A549 (cell line): Measurements from ENCODE around the gene CARNS1. TPM values are rescaled to one million over a fixed set of nuclear protein-coding genes. Genes with fewer than 3 reads are reported as not detected.
A peak's percentile ranks its signal among the peaks of the same experiment; 100 is the strongest.

ENCODE experiments used
- ATAC-seq, 2 experiments: fragments of 200-7000 bp in 1 of 2; fragments of >200 bp in 1 of 2; cut with Nextera tagmentation in 1 of 2; cut with Tn5 transposase in 1 of 2; 3 replicates each; pipeline versions ENCODE4 v1.8.0 to v1.9.1; 2018 to 2020; ENCODE audit warnings: mild to moderate bottlenecking in 1 of 2, moderate library complexity in 1 of 2
- CTCF ChIA-PET: fragments of 300-600 bp; sonication (Branson Sonifier 250); formaldehyde crosslinking; extraction: SDS; loops from one replicate; lab custom pipeline; 2021; ENCODE audit warnings: antibody characterized with exemption, inconsistent platforms; lab: Yijun Ruan, JAX
- POLR2A ChIA-PET: fragments of 350-600 bp; formaldehyde crosslinking; extraction: SDS; loops from one replicate; lab custom pipeline; 2021; ENCODE audit warnings: antibody characterized with exemption, inconsistent platforms; lab: Yijun Ruan, JAX
- DNase-seq, 2 experiments: peaks; one replicate each; pipeline versions ENCODE4 v3.0.0 to v3.0.0-alpha.2; 2011 to 2016; ENCODE audit warnings: low read depth in 1 of 2, low spot score in 1 of 2
- FAIRE-seq: peaks from 2 replicates; lab custom pipeline; 2011; peaks lifted over from hg19 to GRCh38; lab: Jason Lieb, UNC
- H3K27ac ChIP-seq, 2 experiments: fragments of >200 bp; sonication (Bioruptor Twin); formaldehyde crosslinking; 3 replicates each; pipeline ENCODE4 v1.5.1; 2016 to 2017
- H3K4me1 ChIP-seq: fragments of >200 bp; sonication (Bioruptor Twin); formaldehyde crosslinking; 3 replicates; pipeline ENCODE4 v1.6.1; 2016
- H3K4me2 ChIP-seq: fragments of >200 bp; sonication (Bioruptor Twin); formaldehyde crosslinking; 3 replicates; pipeline ENCODE4 v1.6.1; 2016
- H3K4me3 ChIP-seq: fragments of >200 bp; sonication (Bioruptor Twin); formaldehyde crosslinking; 3 replicates; pipeline ENCODE4 v1.5.1; 2016
- H3K9me3 ChIP-seq: fragments of >200 bp; sonication (Bioruptor Twin); formaldehyde crosslinking; 3 replicates; pipeline ENCODE4 v1.6.1; 2016
- BHLHE40 ChIP-seq: IDR thresholded peaks from 2 replicates; pipeline ENCODE4 v1.6.1; 2012; ENCODE audit warnings: low read depth, low read length, inconsistent platforms
- CBX2 ChIP-seq: fragments of 200-600 bp; sonication (generic); IDR thresholded peaks from 2 replicates; pipeline ENCODE4 v1.6.1; 2016; ENCODE audit warnings: low read depth, mild to moderate bottlenecking, borderline replicate concordance
- CBX8 ChIP-seq: fragments of 200-600 bp; sonication (generic); IDR thresholded peaks from 2 replicates; pipeline ENCODE4 v1.6.1; 2016
- CHD4 ChIP-seq: fragments of 200-600 bp; sonication (generic); IDR thresholded peaks from 2 replicates; pipeline ENCODE4 v1.6.1; 2016; ENCODE audit warnings: antibody characterized with exemption, mild to moderate bottlenecking, borderline replicate concordance
- EHF ChIP-seq: fragments of 250-450 bp; sonication (Bioruptor Pico); IDR thresholded peaks from 2 replicates; pipeline ENCODE4 v1.5.0; 2020; ENCODE audit warnings: mild to moderate bottlenecking
- ESRRA ChIP-seq: fragments of 150-350 bp; IDR thresholded peaks from 2 replicates; pipeline ENCODE4 v1.6.1; 2014; ENCODE audit warnings: mild to moderate bottlenecking, low read length, borderline replicate concordance
- FOSB ChIP-seq: fragments of 250-450 bp; sonication (Bioruptor Pico); IDR thresholded peaks from 2 replicates; pipeline ENCODE4 v1.5.0; 2020; ENCODE audit warnings: mild to moderate bottlenecking, moderate library complexity
- FOXS1 ChIP-seq: fragments of 250-450 bp; sonication (Bioruptor Pico); IDR thresholded peaks from 2 replicates; pipeline ENCODE4 v1.5.0; 2020; ENCODE audit warnings: mild to moderate bottlenecking, moderate library complexity
- HDAC2 ChIP-seq: fragments of 200-600 bp; sonication (generic); IDR thresholded peaks from 2 replicates; pipeline ENCODE4 v1.6.1; 2016
- HMGXB4 ChIP-seq: fragments of 250-450 bp; sonication (Bioruptor Pico); IDR thresholded peaks from 2 replicates; pipeline ENCODE4 v1.5.0; 2021; ENCODE audit warnings: mild to moderate bottlenecking, moderate library complexity, borderline replicate concordance
- HOXB5 ChIP-seq: fragments of 250-450 bp; sonication (Bioruptor Pico); IDR thresholded peaks from 2 replicates; pipeline ENCODE4 v1.5.0; 2020; ENCODE audit warnings: mild to moderate bottlenecking, moderate library complexity
- JUN ChIP-seq, 2 experiments: fragments of >200 bp; sonication (Bioruptor Twin); formaldehyde crosslinking; IDR thresholded peaks; 2 replicates in 1 of 2; 3 replicates in 1 of 2; pipeline ENCODE4 v1.6.1; 2016 to 2017
- JUNB ChIP-seq: fragments of >200 bp; sonication (Bioruptor Twin); formaldehyde crosslinking; IDR thresholded peaks from 2 replicates; pipeline ENCODE4 v1.6.1; 2016
- KDM5A ChIP-seq: fragments of 200-600 bp; sonication (generic); IDR thresholded peaks from 2 replicates; pipeline ENCODE4 v1.6.1; 2016; ENCODE audit warnings: antibody characterized with exemption, mild to moderate bottlenecking
- MAZ ChIP-seq: fragments of 150-350 bp; IDR thresholded peaks from 2 replicates; pipeline ENCODE4 v1.6.1; 2014; ENCODE audit warnings: antibody characterized with exemption, low read depth, low read length, borderline replicate concordance
- MYC ChIP-seq: IDR thresholded peaks from 2 replicates; pipeline ENCODE4 v1.6.1; 2012; ENCODE audit warnings: mild to moderate bottlenecking, inconsistent platforms, low read length, improper control_type of control experiment, borderline replicate concordance
- NFE2L2 ChIP-seq: fragments of 150-350 bp; conservative IDR thresholded peaks from 2 replicates; pipeline ENCODE4 v1.6.1; 2014; ENCODE audit warnings: low read length
- NPAS2 ChIP-seq: fragments of 250-450 bp; sonication (Bioruptor Pico); IDR thresholded peaks from 2 replicates; pipeline ENCODE4 v1.8.0; 2022; ENCODE audit warnings: mild to moderate bottlenecking, moderate library complexity, borderline replicate concordance
- NR3C1 ChIP-seq: fragments of >200 bp; sonication (Bioruptor Twin); formaldehyde crosslinking; IDR thresholded peaks from 3 replicates; pipeline ENCODE4 v1.6.1; 2017
- PHF8 ChIP-seq: fragments of 200-600 bp; sonication (generic); IDR thresholded peaks from 2 replicates; pipeline ENCODE4 v1.6.1; 2016; ENCODE audit warnings: low read depth, mild to moderate bottlenecking, antibody characterized with exemption, moderate library complexity, borderline replicate concordance
- POLR2AphosphoS2 ChIP-seq: conservative IDR thresholded peaks from 2 replicates; pipeline ENCODE4 v1.6.1; 2012; ENCODE audit warnings: low read length, improper control_type of control experiment, inconsistent platforms
- RAD21 ChIP-seq, 2 experiments: fragments of >200 bp in 1 of 2; sonication (Bioruptor Twin) in 1 of 2; formaldehyde crosslinking in 1 of 2; IDR thresholded peaks in 1 of 2; conservative IDR thresholded peaks in 1 of 2; 2 replicates in 1 of 2; 3 replicates in 1 of 2; pipeline ENCODE4 v1.6.1; 2012 to 2018; ENCODE audit warnings: inconsistent platforms in 1 of 2
- RCOR1 ChIP-seq: fragments of 150-350 bp; IDR thresholded peaks from 2 replicates; pipeline ENCODE4 v1.6.1; 2014; ENCODE audit warnings: antibody characterized with exemption, low read length, low read depth
- RNF2 ChIP-seq: fragments of 200-600 bp; sonication (generic); IDR thresholded peaks from 2 replicates; pipeline ENCODE4 v1.6.1; 2016; ENCODE audit warnings: low read depth, mild to moderate bottlenecking, antibody characterized with exemption, moderate library complexity, borderline replicate concordance
- SMC3 ChIP-seq: fragments of >200 bp; sonication (Bioruptor Twin); formaldehyde crosslinking; IDR thresholded peaks from 3 replicates; pipeline ENCODE4 v1.6.1; 2018; ENCODE audit warnings: inconsistent platforms
- TFCP2L1 ChIP-seq: fragments of 250-450 bp; sonication (Bioruptor Pico); IDR thresholded peaks from 2 replicates; pipeline ENCODE4 v1.5.0; 2021; ENCODE audit warnings: mild to moderate bottlenecking
- TP53 ChIP-seq: fragments of 250-450 bp; sonication (Bioruptor Pico); IDR thresholded peaks from 2 replicates; pipeline ENCODE4 v1.5.0; 2021; ENCODE audit warnings: mild to moderate bottlenecking, moderate library complexity
- ZFP36 ChIP-seq: fragments of 450-650 bp; IDR thresholded peaks from 2 replicates; pipeline ENCODE4 v1.6.1; 2014; ENCODE audit warnings: borderline replicate concordance; ENCODE audit not compliant: partially characterized antibody
- ZNF302 ChIP-seq: fragments of 250-450 bp; sonication (Bioruptor Pico); IDR thresholded peaks from 2 replicates; pipeline ENCODE4 v1.9.0; 2021; ENCODE audit warnings: inconsistent platforms, mild to moderate bottlenecking, moderate library complexity
- ZSCAN20 ChIP-seq: fragments of 250-450 bp; sonication (Bioruptor Pico); IDR thresholded peaks from 2 replicates; pipeline ENCODE4 v1.8.0; 2022; ENCODE audit warnings: mild to moderate bottlenecking, moderate library complexity
- WGBS: methylation state at CpG from one replicate; pipeline ENCODE4 v1.1.6; 2017; ENCODE audit errors: missing lambda C conversion rate; 5-methylcytosine and 5-hydroxymethylcytosine counted together
- polyA plus RNA-seq, 4 experiments: library from polyadenylated mRNA; depleted of rRNA in 3 of 4; stranded (reverse); fragments of >200 nt; fragmentation: RNase III in 1 of 4; extraction: RNeasy Plus Mini Kit Qiagen cat#74134 plus additional on column Dnase treatment in 1 of 4; gene quantifications; 2 replicates in 3 of 4; 3 replicates in 1 of 4; pipeline ENCODE4 v1.2.3, GENCODE V29; 2011 to 2017
- TF ChIP-seq, protein P1 (sequence below): IDR thresholded peaks from 2 replicates; pipeline ENCODE4 v1.6.1; 2012
- TF ChIP-seq, protein P2 (sequence below): fragments of 200-600 bp; sonication (generic); IDR thresholded peaks from 2 replicates; pipeline ENCODE4 v1.6.1; 2016; ENCODE audit warnings: antibody characterized with exemption, mild to moderate bottlenecking, moderate library complexity
- TF ChIP-seq, protein P3 (sequence below): fragments of 450-650 bp; IDR thresholded peaks from 2 replicates; pipeline ENCODE4 v1.6.1; 2014; ENCODE audit warnings: antibody characterized with exemption
- TF ChIP-seq, protein P4 (sequence below): fragments of 150-350 bp; IDR thresholded peaks from 2 replicates; pipeline ENCODE4 v1.6.1; 2014; ENCODE audit warnings: low read depth, mild to moderate bottlenecking, low read length

The CARNS1 gene
- polyA plus RNA-seq, 2 of the 4 experiments (the other 2 are of a cell fraction): 0.08 to 0.10 TPM

GRCh38 chr11:67375320-67376055 is 40.0 kb upstream of the CARNS1 start:
- FAIRE-seq (no peak), ATAC-seq (peak in 1 of 2 experiments; percentile 0; a peak in 1 of 6 replicates), DNase-seq (peak; percentile 52 to 80)
- WGBS: 1% methylated on average over 8 of the region's 15 CpGs
- Histone ChIP-seq H3K9me3 (no peaks in the 10 kb centered on the region), H3K4me2 (peak overlapping the region; percentile 95), H3K27ac (peak overlapping the region; percentile 95 to 100), H3K4me3 (peak overlapping the region; percentile 29), H3K4me1 (peaks cover 73% of the 10 kb centered on the region)
- CTCF ChIA-PET: interaction anchor here (2.2 to 46.2 kb wide), 4 partner anchors 17 to 113 kb away, joined by 9 to 1913 read pairs (median 320); partner anchors contain the start of genes POLD4, PPP1CA, RAD9A and TBC1D10C
- POLR2A ChIA-PET: interaction anchor here (0.7 to 9.3 kb wide), 6 partner anchors 16 to 105 kb away, joined by 3 to 172 read pairs (median 7); partner anchors contain the start of genes POLD4, PPP1CA and RAD9A
- no peak for TF ChIP-seq NPAS2 (CRISPR knock-in tag)
- no peak for TF ChIP-seq PHF8
- peak; percentile 44; the same call in 1 of the 2 replicates for TF ChIP-seq EHF (CRISPR knock-in tag)
- no peak for TF ChIP-seq ESRRA
- no peak for TF ChIP-seq TFCP2L1 (CRISPR knock-in tag)
- no peak for TF ChIP-seq MAZ
- TF ChIP-seq CHD4: no peak
- TF ChIP-seq POLR2AphosphoS2: no peak
- no peak for TF ChIP-seq HMGXB4 (CRISPR knock-in tag)
- TF ChIP-seq RCOR1: no peak
- no peak for TF ChIP-seq KDM5A
- TF ChIP-seq SMC3: no peak; the same call in 2 of the 3 replicates
- TF ChIP-seq BHLHE40: no peak
- no peak for TF ChIP-seq FOXS1
- no peak for TF ChIP-seq CBX2
- TF ChIP-seq NFE2L2: no peak
- TF ChIP-seq JUNB: no peak
- no peak for TF ChIP-seq ZNF302 (CRISPR knock-in tag)
- TF ChIP-seq MYC: no peak
- TF ChIP-seq, protein P1, sequence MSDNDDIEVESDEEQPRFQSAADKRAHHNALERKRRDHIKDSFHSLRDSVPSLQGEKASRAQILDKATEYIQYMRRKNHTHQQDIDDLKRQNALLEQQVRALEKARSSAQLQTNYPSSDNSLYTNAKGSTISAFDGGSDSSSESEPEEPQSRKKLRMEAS: peak; percentile 78
- TF ChIP-seq ZSCAN20 (CRISPR knock-in tag): no peak
- TF ChIP-seq, protein P2, sequence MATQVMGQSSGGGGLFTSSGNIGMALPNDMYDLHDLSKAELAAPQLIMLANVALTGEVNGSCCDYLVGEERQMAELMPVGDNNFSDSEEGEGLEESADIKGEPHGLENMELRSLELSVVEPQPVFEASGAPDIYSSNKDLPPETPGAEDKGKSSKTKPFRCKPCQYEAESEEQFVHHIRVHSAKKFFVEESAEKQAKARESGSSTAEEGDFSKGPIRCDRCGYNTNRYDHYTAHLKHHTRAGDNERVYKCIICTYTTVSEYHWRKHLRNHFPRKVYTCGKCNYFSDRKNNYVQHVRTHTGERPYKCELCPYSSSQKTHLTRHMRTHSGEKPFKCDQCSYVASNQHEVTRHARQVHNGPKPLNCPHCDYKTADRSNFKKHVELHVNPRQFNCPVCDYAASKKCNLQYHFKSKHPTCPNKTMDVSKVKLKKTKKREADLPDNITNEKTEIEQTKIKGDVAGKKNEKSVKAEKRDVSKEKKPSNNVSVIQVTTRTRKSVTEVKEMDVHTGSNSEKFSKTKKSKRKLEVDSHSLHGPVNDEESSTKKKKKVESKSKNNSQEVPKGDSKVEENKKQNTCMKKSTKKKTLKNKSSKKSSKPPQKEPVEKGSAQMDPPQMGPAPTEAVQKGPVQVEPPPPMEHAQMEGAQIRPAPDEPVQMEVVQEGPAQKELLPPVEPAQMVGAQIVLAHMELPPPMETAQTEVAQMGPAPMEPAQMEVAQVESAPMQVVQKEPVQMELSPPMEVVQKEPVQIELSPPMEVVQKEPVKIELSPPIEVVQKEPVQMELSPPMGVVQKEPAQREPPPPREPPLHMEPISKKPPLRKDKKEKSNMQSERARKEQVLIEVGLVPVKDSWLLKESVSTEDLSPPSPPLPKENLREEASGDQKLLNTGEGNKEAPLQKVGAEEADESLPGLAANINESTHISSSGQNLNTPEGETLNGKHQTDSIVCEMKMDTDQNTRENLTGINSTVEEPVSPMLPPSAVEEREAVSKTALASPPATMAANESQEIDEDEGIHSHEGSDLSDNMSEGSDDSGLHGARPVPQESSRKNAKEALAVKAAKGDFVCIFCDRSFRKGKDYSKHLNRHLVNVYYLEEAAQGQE: no peak
- no peak for TF ChIP-seq RNF2
- TF ChIP-seq HDAC2: no peak
- TF ChIP-seq, protein P3, sequence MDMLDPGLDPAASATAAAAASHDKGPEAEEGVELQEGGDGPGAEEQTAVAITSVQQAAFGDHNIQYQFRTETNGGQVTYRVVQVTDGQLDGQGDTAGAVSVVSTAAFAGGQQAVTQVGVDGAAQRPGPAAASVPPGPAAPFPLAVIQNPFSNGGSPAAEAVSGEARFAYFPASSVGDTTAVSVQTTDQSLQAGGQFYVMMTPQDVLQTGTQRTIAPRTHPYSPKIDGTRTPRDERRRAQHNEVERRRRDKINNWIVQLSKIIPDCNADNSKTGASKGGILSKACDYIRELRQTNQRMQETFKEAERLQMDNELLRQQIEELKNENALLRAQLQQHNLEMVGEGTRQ: no peak
- TF ChIP-seq TP53: no peak
- TF ChIP-seq FOSB: no peak
- peak in 1 of 2 experiments; percentile 79; a peak in 2 of 5 replicates for TF ChIP-seq JUN (IDR thresholded peaks at IDR 0.05)
- TF ChIP-seq, protein P4, sequence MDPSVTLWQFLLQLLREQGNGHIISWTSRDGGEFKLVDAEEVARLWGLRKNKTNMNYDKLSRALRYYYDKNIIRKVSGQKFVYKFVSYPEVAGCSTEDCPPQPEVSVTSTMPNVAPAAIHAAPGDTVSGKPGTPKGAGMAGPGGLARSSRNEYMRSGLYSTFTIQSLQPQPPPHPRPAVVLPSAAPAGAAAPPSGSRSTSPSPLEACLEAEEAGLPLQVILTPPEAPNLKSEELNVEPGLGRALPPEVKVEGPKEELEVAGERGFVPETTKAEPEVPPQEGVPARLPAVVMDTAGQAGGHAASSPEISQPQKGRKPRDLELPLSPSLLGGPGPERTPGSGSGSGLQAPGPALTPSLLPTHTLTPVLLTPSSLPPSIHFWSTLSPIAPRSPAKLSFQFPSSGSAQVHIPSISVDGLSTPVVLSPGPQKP: no peak
- TF ChIP-seq ZFP36: no peak
- TF ChIP-seq RAD21 (conservative IDR thresholded peaks at IDR 0.05 in 1 of 2, IDR thresholded peaks at IDR 0.05 in 1 of 2): no peak; a peak in 1 of 5 replicates
- no peak for TF ChIP-seq CBX8
- TF ChIP-seq NR3C1: no peak
- no peak for TF ChIP-seq HOXB5 (CRISPR knock-in tag)
